ENCODE measurements around the gene RANBP3.

GRCh38 chr19:5943045-5943444 lies 34.9 kb downstream of the RANBP3 start:
- TF ChIP-seq ZNF530 (tag by site-specific recombination; IDR thresholded peaks at IDR 0.05; ENCODE audit: low read depth) = no peak
- TF ChIP-seq CTCF (tag by site-specific recombination; IDR thresholded peaks at IDR 0.05) = no peak
- TF ChIP-seq ZNF274 (IDR thresholded peaks at IDR 0.05; ENCODE audit: low read length) = no peak
- TF ChIP-seq ZNF274 (tag by site-specific recombination; IDR thresholded peaks at IDR 0.05; ENCODE audit: borderline replicate concordance) = no peak
